ENCODE results near the gene CUL2.

DNA sequence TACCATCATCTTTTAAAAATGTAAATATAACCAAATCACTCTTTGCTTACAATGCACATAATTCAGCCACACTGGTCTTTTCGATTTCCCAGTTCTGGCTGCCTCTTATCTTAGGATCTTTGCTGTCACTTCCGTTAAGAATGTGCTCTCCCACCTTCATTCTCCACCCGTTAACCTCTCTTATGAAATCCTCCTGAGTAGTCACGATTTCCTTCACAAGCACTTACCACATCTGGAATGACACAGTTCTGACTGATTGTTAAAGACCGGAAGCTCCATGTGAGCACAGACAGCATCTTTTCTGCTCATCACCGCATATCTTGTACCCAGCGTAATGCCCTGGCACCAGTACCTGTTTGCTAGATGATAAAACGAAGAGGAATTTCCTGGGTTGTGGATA, 84.3 kb downstream of the CUL2 start:
- TF ChIP-seq MXI1 (IDR thresholded peaks at IDR 0.05; ENCODE audit: low read depth, low read length) (no peak), TAF1 (IDR thresholded peaks at IDR 0.05; ENCODE audit: borderline replicate concordance, low read depth, low read length) (no peak), MYC (IDR thresholded peaks at IDR 0.05; ENCODE audit: insufficient read depth, insufficient read length, insufficient replicate concordance, low read length, severe bottlenecking) (no peak)
- TF ChIP-seq, protein P1, sequence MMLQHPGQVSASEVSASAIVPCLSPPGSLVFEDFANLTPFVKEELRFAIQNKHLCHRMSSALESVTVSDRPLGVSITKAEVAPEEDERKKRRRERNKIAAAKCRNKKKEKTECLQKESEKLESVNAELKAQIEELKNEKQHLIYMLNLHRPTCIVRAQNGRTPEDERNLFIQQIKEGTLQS (IDR thresholded peaks at IDR 0.05; ENCODE audit: borderline replicate concordance, extremely low read depth, low read depth, low read length): no peak

All from GM12878 (cell line).